Glutamatergic neuron (in vitro differentiated cells): ENCODE measurements around the gene TBX20. TPM values are rescaled to one million over a fixed set of nuclear protein-coding genes. Genes with fewer than 3 reads are reported as not detected.
"Not testable (repeated sequence)": the region's sequence is repeated elsewhere in the genome, so short reads cannot be mapped to it uniquely, and the experiment has no call there.

ENCODE experiments used
- DNase-seq: peaks from one replicate; pipeline ENCODE4 v3.0.0; 2022
- H3K27ac Mint-ChIP-seq: one replicate; pipeline ENCODE4 v1.8.0; 2020; ENCODE audit warnings: mild to moderate bottlenecking, mixed read lengths, inconsistent platforms; ENCODE audit not compliant: unreplicated experiment
- H3K27me3 Mint-ChIP-seq: one replicate; pipeline ENCODE4 v1.8.0; 2020; ENCODE audit warnings: mild to moderate bottlenecking, moderate library complexity, mixed read lengths, inconsistent platforms; ENCODE audit not compliant: unreplicated experiment
- H3K36me3 Mint-ChIP-seq: one replicate; pipeline ENCODE4 v1.8.0; 2020; ENCODE audit warnings: mild to moderate bottlenecking, mixed read lengths, inconsistent platforms; ENCODE audit not compliant: unreplicated experiment
- H3K4me1 Mint-ChIP-seq: one replicate; pipeline ENCODE4 v1.8.0; 2020; ENCODE audit warnings: mild to moderate bottlenecking, low read depth, mixed read lengths, inconsistent platforms; ENCODE audit not compliant: unreplicated experiment
- H3K4me3 Mint-ChIP-seq: one replicate; pipeline ENCODE4 v1.8.0; 2020; ENCODE audit warnings: mild to moderate bottlenecking, mixed read lengths, inconsistent platforms; ENCODE audit not compliant: unreplicated experiment
- H3K9me3 Mint-ChIP-seq: one replicate; pipeline ENCODE4 v1.8.0; 2020; ENCODE audit warnings: mild to moderate bottlenecking, moderate library complexity, mixed read lengths, inconsistent platforms; ENCODE audit not compliant: unreplicated experiment
- CTCF ChIP-seq: fragments of 200-600 bp; sonication (generic); IDR thresholded peaks from one replicate; pipeline ENCODE4 v1.5.0; 2021; ENCODE audit not compliant: partially characterized antibody, unreplicated experiment
- total RNA-seq: library from RNA; stranded (reverse); fragmentation: NEBNext Ultra II Directional; extraction: Animal tissue kit (Norgen Biotek cat#: 25700); gene quantifications from one replicate; pipeline ENCODE4 v1.2.1, GENCODE V29; 2021; ENCODE audit not compliant: unreplicated experiment

The TBX20 gene
- total RNA-seq, 1 donor from 2014 or later: 1.2 TPM

DNA sequence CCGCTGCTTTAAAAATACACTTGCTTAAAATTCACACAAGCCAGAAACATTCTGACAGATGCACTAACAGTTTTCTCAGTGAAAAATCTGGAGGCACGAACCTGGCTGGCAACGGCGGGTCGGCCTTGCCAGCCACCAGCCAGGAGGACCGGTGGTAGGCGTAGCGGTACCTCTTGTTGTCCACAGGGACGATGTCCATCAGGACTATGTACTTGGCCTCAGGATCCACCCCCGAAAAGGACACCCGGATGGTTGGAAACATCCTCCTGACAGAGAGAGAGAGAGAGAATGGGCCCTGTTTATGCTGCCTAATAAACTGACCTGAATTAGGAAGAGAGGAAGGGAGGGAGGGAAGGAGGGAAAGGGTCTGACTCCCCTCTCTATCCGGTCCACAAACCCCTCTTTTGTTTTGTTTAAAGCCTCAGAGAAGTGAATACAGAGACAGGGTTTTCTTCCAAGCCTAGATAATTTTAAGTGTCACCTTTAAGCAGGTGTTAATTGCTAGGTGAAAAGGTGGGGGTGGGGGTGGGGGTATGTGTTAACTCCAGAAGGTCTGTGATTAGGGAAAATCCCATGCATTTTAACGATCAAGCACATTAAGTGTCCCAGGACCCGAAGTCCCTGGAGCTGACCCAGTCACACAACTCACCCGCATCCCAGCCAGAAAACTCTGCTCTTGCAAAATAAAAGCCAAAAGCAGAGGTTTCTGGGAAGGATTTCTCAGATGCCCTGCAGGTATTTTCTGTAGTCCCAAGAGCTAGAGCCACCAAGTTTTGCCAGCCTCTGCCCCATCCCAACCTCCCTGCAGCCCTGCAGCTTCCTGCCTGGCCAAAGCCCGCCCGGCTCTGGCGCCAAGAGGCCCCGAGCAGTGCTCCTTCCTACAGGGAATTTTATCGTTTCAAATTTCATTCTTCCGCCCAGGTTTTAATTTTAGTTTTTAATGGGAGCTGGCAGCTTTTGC, 5.0 kb downstream of the TBX20 start:
- TF ChIP-seq CTCF: no peak
- peaks cover 15% of the 10 kb centered on the region for H3K4me1 Mint-ChIP-seq
- peak overlapping the region; percentile 78 for H3K4me3 Mint-ChIP-seq
- no peaks in the 10 kb centered on the region for H3K36me3 Mint-ChIP-seq
- DNase-seq: no peak
- H3K27me3 Mint-ChIP-seq: peaks cover 30% of the 10 kb centered on the region
- H3K9me3 Mint-ChIP-seq: peaks cover 9% of the 10 kb centered on the region
- no peak overlapping the region for H3K27ac Mint-ChIP-seq

GRCh38 chr7:35246819-35247218, 7.1 kb downstream of the TBX20 start:
- H3K36me3 Mint-ChIP-seq: no peaks in the 10 kb centered on the region
- no peak for DNase-seq
- no peak overlapping the region for H3K27ac Mint-ChIP-seq
- H3K27me3 Mint-ChIP-seq: peaks cover 25% of the 10 kb centered on the region
- H3K4me1 Mint-ChIP-seq: peaks cover 13% of the 10 kb centered on the region
- no peak overlapping the region for H3K4me3 Mint-ChIP-seq
- no peak for TF ChIP-seq CTCF
- peaks cover 1% of the 10 kb centered on the region for H3K9me3 Mint-ChIP-seq

- DNase-seq: no peak
- Mint-ChIP-seq H3K9me3 (peaks cover 1% of the 10 kb centered on the region), H3K36me3 (no peaks in the 10 kb centered on the region), H3K4me3 (no peak overlapping the region), H3K27me3 (peaks cover 2% of the 10 kb centered on the region), H3K27ac (no peak overlapping the region), H3K4me1 (no peaks in the 10 kb centered on the region)
- TF ChIP-seq CTCF: no peak
Observed at GRCh38 chr7:35241884-35242283, 12.0 kb downstream of the TBX20 start.

- no peaks in the 10 kb centered on the region for H3K36me3 Mint-ChIP-seq
- peaks cover 2% of the 10 kb centered on the region for H3K27me3 Mint-ChIP-seq
- no peaks in the 10 kb centered on the region for H3K4me1 Mint-ChIP-seq
- TF ChIP-seq CTCF: no peak
- peaks cover 1% of the 10 kb centered on the region for H3K9me3 Mint-ChIP-seq
- DNase-seq: no peak
- no peak overlapping the region for H3K4me3 Mint-ChIP-seq
- H3K27ac Mint-ChIP-seq: no peak overlapping the region
Observed at GRCh38 chr7:35241436-35241835, 12.5 kb downstream of the TBX20 start.

GRCh38 chr7:35241008-35241407, 12.9 kb downstream of the TBX20 start:
- H3K9me3 Mint-ChIP-seq, DNase-seq, H3K4me3 Mint-ChIP-seq, H3K27ac Mint-ChIP-seq, H3K36me3 Mint-ChIP-seq, H3K27me3 Mint-ChIP-seq, H3K4me1 Mint-ChIP-seq: not testable (repeated sequence)

DNA sequence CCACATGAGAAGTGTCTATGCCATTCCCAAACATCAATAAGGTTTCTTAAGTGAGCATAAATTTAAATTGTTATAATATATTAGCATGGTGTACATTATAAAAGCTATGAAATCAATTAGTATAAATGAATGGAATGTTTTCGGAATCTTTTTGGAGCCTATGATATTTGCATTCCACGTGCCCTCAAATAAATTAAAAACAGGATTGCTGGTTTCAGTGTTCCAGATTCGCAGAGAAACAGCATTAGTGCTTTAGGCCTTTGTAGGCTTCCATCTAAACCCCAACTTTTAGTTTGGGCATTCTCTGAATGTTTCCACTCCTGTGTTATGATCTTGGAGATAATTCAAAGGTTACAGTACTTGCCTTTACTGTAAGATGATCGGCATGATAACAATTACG, 15.4 kb downstream of the TBX20 start:
- H3K4me1 Mint-ChIP-seq, H3K9me3 Mint-ChIP-seq, H3K4me3 Mint-ChIP-seq, DNase-seq, H3K27me3 Mint-ChIP-seq, H3K27ac Mint-ChIP-seq, H3K36me3 Mint-ChIP-seq: not testable (repeated sequence)
